Panc1 (cell line): ENCODE results near the gene ARL9. TPM values are rescaled to one million over a fixed set of nuclear protein-coding genes. Genes with fewer than 3 reads are reported as not detected.

Source experiments
- ATAC-seq: fragments of 200-7000 bp; cut with Tn5 transposase; 2 replicates; pipeline ENCODE4 v1.9.1; 2020; ENCODE audit warnings: mild to moderate bottlenecking, moderate library complexity
- Bru-seq: library from RNA; stranded (reverse); fragments of 400-500 nt; gene quantifications from one replicate; lab custom pipeline; 2021; lab: Mats Ljungman, UMichigan
- BruChase-seq, 2 experiments: library from RNA; stranded (reverse); fragments of 400-500 nt; gene quantifications; one replicate each; lab custom pipeline; 2021; lab: Mats Ljungman, UMichigan
- BruUV-seq: library from RNA; stranded (reverse); fragments of 400-500 nt; replicated peaks from 2 replicates; lab custom pipeline; 2021; lab: Mats Ljungman, UMichigan
- CTCF ChIA-PET: fragments of 300-600 bp; sonication (Branson Sonifier 250); formaldehyde crosslinking; loops from one replicate; lab custom pipeline; 2022; ENCODE audit warnings: antibody characterized with exemption; lab: Charles Lee
- POLR2A ChIA-PET: fragments of 300-600 bp; sonication (Branson Sonifier 250); formaldehyde crosslinking; loops from one replicate; lab custom pipeline; 2022; ENCODE audit warnings: antibody characterized with exemption; lab: Charles Lee
- DNase-seq: peaks from one replicate; pipeline ENCODE4 v3.0.0-alpha.2; 2010; ENCODE audit warnings: low read depth, low spot score
- H3K27ac ChIP-seq: 2 replicates; pipeline ENCODE4 v1.5.1; 2011; ENCODE audit warnings: mild to moderate bottlenecking, low read length, inconsistent platforms
- H3K27me3 ChIP-seq: fragments of 200-500 bp; sonication (Bioruptor generic); 2 replicates; pipeline ENCODE4 v1.6.0; 2014; ENCODE audit warnings: low read length, inconsistent platforms; ENCODE audit not compliant: control insufficient read depth, insufficient read depth
- H3K36me3 ChIP-seq: fragments of 200-500 bp; sonication (Bioruptor generic); 2 replicates; pipeline ENCODE4 v1.5.1; 2014; ENCODE audit warnings: inconsistent platforms, mild to moderate bottlenecking, low read length, moderate library complexity; ENCODE audit not compliant: control insufficient read depth, insufficient read depth
- H3K4me1 ChIP-seq: 2 replicates; pipeline ENCODE4 v1.5.1; 2011; ENCODE audit warnings: inconsistent platforms, mild to moderate bottlenecking, low read length, moderate library complexity; ENCODE audit not compliant: control insufficient read depth, insufficient read depth
- H3K4me3 ChIP-seq, 2 experiments: 2 replicates each; pipeline ENCODE4 v1.5.1; 2011 to 2012; ENCODE audit warnings: low read depth in 2 of 2, low read length in 2 of 2, mild to moderate bottlenecking in 2 of 2, inconsistent platforms in 1 of 2, moderate library complexity in 1 of 2
- H3K9me3 ChIP-seq: fragments of 200-500 bp; sonication (Bioruptor generic); 2 replicates; pipeline ENCODE4 v1.5.1; 2014; ENCODE audit warnings: low read depth, mild to moderate bottlenecking, inconsistent platforms, low read length, moderate library complexity; ENCODE audit not compliant: control insufficient read depth, insufficient read depth
- CTCF ChIP-seq: fragments of 450-650 bp; IDR thresholded peaks from 2 replicates; pipeline ENCODE4 v1.5.1; 2017; ENCODE audit warnings: mild to moderate bottlenecking
- POLR2AphosphoS5 ChIP-seq: IDR thresholded peaks from 2 replicates; pipeline ENCODE4 v1.6.1; 2012; ENCODE audit warnings: mild to moderate bottlenecking, low read depth, low read length, moderate library complexity
- REST ChIP-seq, 2 experiments: IDR thresholded peaks; 2 replicates each; pipeline ENCODE4 v1.6.1; 2011 to 2012; ENCODE audit warnings: low read depth in 2 of 2, control low read depth in 1 of 2, low read length in 1 of 2, mild to moderate bottlenecking in 1 of 2, moderate library complexity in 1 of 2; ENCODE audit not compliant: insufficient read depth in 1 of 2
- SIN3A ChIP-seq: IDR thresholded peaks from 2 replicates; pipeline ENCODE4 v1.6.1; 2012; ENCODE audit warnings: low read depth, mild to moderate bottlenecking, low read length, moderate library complexity, borderline replicate concordance; ENCODE audit not compliant: insufficient read depth
- TCF7L2 ChIP-seq: IDR thresholded peaks from 2 replicates; pipeline ENCODE4 v1.6.1; 2011; ENCODE audit warnings: mild to moderate bottlenecking, low read depth, low read length, inconsistent platforms
- in situ Hi-C: cut with HindIII; loops from 2 replicates; pipeline ENCODE4 v1.10.0; 2016; ENCODE audit warnings: low sequenced_read_pairs, low pct_unique_long_range_greater_than_20kb
- intact Hi-C: fragments of 100-400 bp; cut with micrococcal nuclease; formaldehyde crosslinking; loops from one replicate; pipeline ENCODE4 v1.10.0; 2022; ENCODE audit not compliant: unreplicated experiment
- long read RNA-seq: library from polyadenylated mRNA; unstranded; transcript quantifications from one replicate; pipeline ENCODE4 v2.0.0, GENCODE V29; 2021; ENCODE audit not compliant: unreplicated experiment
- polyA plus RNA-seq: library from polyadenylated mRNA; unstranded; fragments of >200 nt; gene quantifications from one replicate; pipeline ENCODE4 v1.2.1, GENCODE V29; 2012; ENCODE audit warnings: missing spikeins; ENCODE audit not compliant: insufficient read length
- total RNA-seq: library from RNA; stranded (reverse); gene quantifications from one replicate; pipeline ENCODE4 v1.2.1, GENCODE V29; 2021; ENCODE audit not compliant: unreplicated experiment

Gene ARL9
- total RNA-seq (0.41 TPM), Bru-seq, nascent RNA (percentile 35 among the genes with signal in this experiment), BruChase-seq, experiment 1, labeled RNA remaining after a 2-hour chase (percentile 38 among the genes with signal in this experiment), BruChase-seq, experiment 2, labeled RNA remaining after a 6-hour chase (percentile 35 among the genes with signal in this experiment)
- 0.52 TPM for polyA plus RNA-seq
- long read RNA-seq, result 0 reads

- CTCF ChIA-PET, result no interaction called here
- TF ChIP-seq POLR2AphosphoS5 (no peak), SIN3A (no peak), TCF7L2 (no peak), CTCF (no peak), REST (IDR thresholded peaks at IDR 0.05; ENCODE audit: insufficient read depth in 1 of 2, low read depth in 2 of 2, low read length in 1 of 2) (no peak)
- no peaks in the 10 kb centered on the region for H3K9me3 ChIP-seq
- no peaks in the 10 kb centered on the region for H3K27me3 ChIP-seq
- intact Hi-C loops (no loop called here), in situ Hi-C loops (no loop called here)
- ATAC-seq (peak; percentile 90), DNase-seq (no peak)
- peak within 1 kb of the TSS; percentile 63 for H3K27ac ChIP-seq
- BruUV-seq, result no TSS peak
- POLR2A ChIA-PET, result no interaction called here
- no peaks in the 10 kb centered on the region for H3K4me1 ChIP-seq
- H3K4me3 ChIP-seq, result peak within 1 kb of the TSS; percentile 46 to 61
- no peaks in the 10 kb centered on the region; the same call in 1 of the 2 replicates for H3K36me3 ChIP-seq
Observed at GRCh38 chr4:56505269-56506130, at the start of gene ARL9. ARL9 (plus strand) TSS chr4:56505791; CDS start chr4:56505863, 72 bp downstream.

- no peak overlapping the region; the same call in 1 of the 2 replicates for H3K27ac ChIP-seq
- H3K4me3 ChIP-seq, result no peak overlapping the region
- no peaks in the 10 kb centered on the region for H3K27me3 ChIP-seq
- intact Hi-C loops, result no loop called here
- no peak for TF ChIP-seq SIN3A
- ATAC-seq, result no peak
- BruUV-seq, result no TSS peak
- POLR2A ChIA-PET, result no interaction called here
- H3K9me3 ChIP-seq, result no peaks in the 10 kb centered on the region
- H3K4me1 ChIP-seq, result no peaks in the 10 kb centered on the region; the same call in 1 of the 2 replicates
- H3K36me3 ChIP-seq, result peaks cover 10% of the 10 kb centered on the region; the same call in 1 of the 2 replicates
- CTCF ChIA-PET, result no interaction called here
- no peak for DNase-seq
- in situ Hi-C loops, result no loop called here
Observed at GRCh38 chr4:56460085-56460484, 45.5 kb upstream of the ARL9 start.
